ENCODE measurements around the gene FGF12. TPM values are rescaled to one million over a fixed set of nuclear protein-coding genes. Genes with fewer than 3 reads are reported as not detected.

Gene FGF12
- total RNA-seq, 4 donors from 2014 or later = 0.42 to 1.5 (median 0.62) TPM

DNA sequence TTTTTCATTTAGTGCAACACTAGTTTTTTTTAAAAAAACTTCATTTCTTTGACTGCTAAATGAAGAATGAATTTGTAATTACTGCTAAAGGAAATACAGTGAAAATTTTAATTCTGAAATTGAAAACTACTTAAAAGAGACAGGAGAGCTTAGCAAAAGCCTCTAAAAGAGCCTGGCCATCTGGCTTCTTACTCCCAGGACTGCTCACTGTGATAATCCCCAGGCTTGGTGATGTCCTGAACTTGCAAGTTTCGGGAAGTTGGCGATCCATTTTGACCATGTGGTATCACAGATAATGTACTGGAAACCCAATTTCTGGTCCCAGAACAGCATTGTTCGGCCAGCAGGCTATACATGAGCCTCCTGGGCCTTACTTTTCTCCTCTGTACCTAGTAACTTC is 292.1 kb downstream of the FGF12 start:
- no peaks in the 10 kb centered on the region for H3K36me3 ChIP-seq
- H3K4me3 ChIP-seq = no peak overlapping the region
- TF ChIP-seq POLR2A (IDR thresholded peaks at IDR 0.05) = no peak
- TF ChIP-seq, protein P1, sequence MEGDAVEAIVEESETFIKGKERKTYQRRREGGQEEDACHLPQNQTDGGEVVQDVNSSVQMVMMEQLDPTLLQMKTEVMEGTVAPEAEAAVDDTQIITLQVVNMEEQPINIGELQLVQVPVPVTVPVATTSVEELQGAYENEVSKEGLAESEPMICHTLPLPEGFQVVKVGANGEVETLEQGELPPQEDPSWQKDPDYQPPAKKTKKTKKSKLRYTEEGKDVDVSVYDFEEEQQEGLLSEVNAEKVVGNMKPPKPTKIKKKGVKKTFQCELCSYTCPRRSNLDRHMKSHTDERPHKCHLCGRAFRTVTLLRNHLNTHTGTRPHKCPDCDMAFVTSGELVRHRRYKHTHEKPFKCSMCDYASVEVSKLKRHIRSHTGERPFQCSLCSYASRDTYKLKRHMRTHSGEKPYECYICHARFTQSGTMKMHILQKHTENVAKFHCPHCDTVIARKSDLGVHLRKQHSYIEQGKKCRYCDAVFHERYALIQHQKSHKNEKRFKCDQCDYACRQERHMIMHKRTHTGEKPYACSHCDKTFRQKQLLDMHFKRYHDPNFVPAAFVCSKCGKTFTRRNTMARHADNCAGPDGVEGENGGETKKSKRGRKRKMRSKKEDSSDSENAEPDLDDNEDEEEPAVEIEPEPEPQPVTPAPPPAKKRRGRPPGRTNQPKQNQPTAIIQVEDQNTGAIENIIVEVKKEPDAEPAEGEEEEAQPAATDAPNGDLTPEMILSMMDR (IDR thresholded peaks at IDR 0.05) = no peak
- TF ChIP-seq EP300 (IDR thresholded peaks at IDR 0.05) = no peak
- 70 to 74% methylated on average over 3 of the region's 3 CpGs for WGBS, 2 donors
- no peak overlapping the region for H3K27ac ChIP-seq
- H3K9me3 ChIP-seq = no peaks in the 10 kb centered on the region
- no peak for DNase-seq (ENCODE audit: low spot score in 2 of 2)
- no peaks in the 10 kb centered on the region for H3K27me3 ChIP-seq
- H3K4me1 ChIP-seq = no peaks in the 10 kb centered on the region

DNA sequence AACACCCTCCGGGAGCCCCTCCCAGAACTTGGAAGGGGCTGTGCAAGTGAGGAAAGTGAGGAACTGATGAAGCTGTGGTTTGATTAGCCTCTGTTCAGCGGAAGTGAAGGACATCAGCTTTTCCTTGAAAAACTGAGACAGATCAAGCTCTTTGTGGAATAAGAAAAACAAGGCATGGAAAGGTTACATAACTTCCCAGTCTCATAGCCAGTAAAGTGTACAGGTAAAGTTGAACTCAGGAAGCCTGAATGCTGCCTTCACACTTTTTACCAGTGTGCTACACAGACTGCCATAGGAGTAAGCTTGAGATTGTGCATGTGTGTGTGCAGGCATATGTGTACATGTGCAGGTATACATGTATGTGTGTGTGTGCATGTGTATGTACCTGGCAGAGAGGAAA is 293.2 kb downstream of the FGF12 start:
- DNase-seq (ENCODE audit: low spot score in 2 of 2) = no peak
- TF ChIP-seq, protein P1 (IDR thresholded peaks at IDR 0.05) = no peak
- TF ChIP-seq POLR2A (IDR thresholded peaks at IDR 0.05) (no peak), EP300 (IDR thresholded peaks at IDR 0.05) (no peak)
- H3K4me1 ChIP-seq = no peaks in the 10 kb centered on the region
- no peaks in the 10 kb centered on the region for H3K9me3 ChIP-seq
- no peak overlapping the region for H3K4me3 ChIP-seq
- WGBS, 2 donors = 73 to 81% methylated on average over 2 of the region's 2 CpGs
- H3K27ac ChIP-seq = no peak overlapping the region
- no peaks in the 10 kb centered on the region for H3K36me3 ChIP-seq
- H3K27me3 ChIP-seq = no peaks in the 10 kb centered on the region

DNA sequence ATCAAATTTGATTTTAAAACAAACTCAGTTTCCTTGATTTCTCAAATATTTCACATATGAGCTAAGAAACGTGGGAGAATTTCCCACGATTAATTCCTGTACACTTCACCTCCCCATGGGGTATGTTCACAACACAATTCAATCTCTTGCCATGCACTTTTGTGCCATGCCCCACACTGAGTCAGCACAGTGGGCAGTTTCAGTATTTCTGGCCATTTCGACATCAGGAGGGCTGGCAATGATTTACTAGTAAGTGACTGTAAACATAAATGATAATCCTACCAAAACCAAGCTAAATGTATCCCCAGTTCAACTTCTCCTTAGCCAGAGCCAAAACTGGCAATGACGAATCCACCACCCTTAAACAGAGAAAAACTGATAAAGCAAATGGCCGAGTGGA is 293.6 kb downstream of the FGF12 start:
- Histone ChIP-seq H3K4me1 (no peaks in the 10 kb centered on the region), H3K9me3 (no peaks in the 10 kb centered on the region), H3K27ac (no peak overlapping the region), H3K36me3 (no peaks in the 10 kb centered on the region), H3K4me3 (no peak overlapping the region), H3K27me3 (no peaks in the 10 kb centered on the region)
- WGBS, 2 donors = 70 to 71% methylated on average over 5 of the region's 5 CpGs
- no peak for TF ChIP-seq POLR2A (IDR thresholded peaks at IDR 0.05)
- TF ChIP-seq, protein P1 (IDR thresholded peaks at IDR 0.05) = no peak
- no peak for TF ChIP-seq EP300 (IDR thresholded peaks at IDR 0.05)
- no peak for DNase-seq (ENCODE audit: low spot score in 2 of 2)

DNA sequence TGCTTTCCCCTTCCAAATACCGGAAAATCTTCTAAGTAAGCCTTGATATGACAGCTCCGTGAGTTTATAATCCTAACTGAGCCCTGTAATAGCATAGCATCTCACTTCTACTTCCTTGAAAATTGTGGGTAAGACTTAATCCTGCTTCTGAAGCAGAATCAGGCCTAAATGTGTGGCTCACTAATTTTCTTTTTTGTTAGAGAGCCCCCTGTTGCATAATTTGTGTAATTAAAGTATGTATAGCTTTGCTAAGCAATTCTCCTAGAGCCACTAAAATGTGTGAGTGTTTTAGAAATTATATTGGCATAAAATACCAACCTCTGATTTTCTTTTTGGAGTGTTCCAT is 304.4 kb downstream of the FGF12 start:
- Histone ChIP-seq H3K27me3 (no peaks in the 10 kb centered on the region), H3K36me3 (no peaks in the 10 kb centered on the region), H3K4me1 (no peaks in the 10 kb centered on the region), H3K9me3 (no peaks in the 10 kb centered on the region), H3K27ac (no peak overlapping the region), H3K4me3 (no peak overlapping the region)
- TF ChIP-seq POLR2A (IDR thresholded peaks at IDR 0.05) (no peak), EP300 (IDR thresholded peaks at IDR 0.05) (no peak)
- TF ChIP-seq, protein P1 (IDR thresholded peaks at IDR 0.05) = peak in 1 of 5 experiments; percentile 15
- no peak for DNase-seq (ENCODE audit: low spot score in 2 of 2)
- 62 to 76% methylated on average over 2 of the region's 2 CpGs for WGBS, 2 donors

DNA sequence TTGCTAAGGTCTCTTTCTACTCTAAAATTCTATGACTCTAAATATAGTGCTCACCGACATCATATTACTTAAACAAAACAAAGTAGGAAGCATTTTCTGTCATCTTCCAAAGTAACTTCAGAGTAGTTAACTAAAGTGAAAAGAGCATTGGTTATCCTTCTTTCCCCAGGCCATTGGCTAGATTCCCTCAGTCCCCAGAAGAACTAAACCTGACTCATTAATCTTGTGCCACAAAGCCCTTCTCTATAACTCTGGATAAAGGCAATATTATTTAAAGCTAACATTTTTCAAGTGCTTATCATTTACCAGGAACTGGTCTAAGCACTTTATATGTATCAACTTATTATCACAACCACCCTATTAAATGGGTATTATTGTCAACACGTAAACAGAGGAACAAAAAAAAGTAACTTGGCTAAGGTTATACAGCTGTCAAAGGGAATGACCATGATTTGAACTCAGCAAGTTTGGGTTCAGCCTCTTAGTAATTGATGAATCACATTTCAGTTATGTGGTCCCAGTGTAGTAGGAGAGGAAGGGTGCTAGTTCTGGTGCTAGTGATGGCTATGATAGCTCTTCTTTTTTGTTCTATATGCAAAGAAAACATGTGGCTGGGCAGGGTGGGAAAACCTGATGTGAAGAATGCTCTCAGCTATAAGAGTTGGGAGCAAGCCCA is 304.9 kb downstream of the FGF12 start:
- 42 to 48% methylated on average over 2 of the region's 2 CpGs for WGBS, 2 donors
- DNase-seq (ENCODE audit: low spot score in 2 of 2) = no peak
- Histone ChIP-seq H3K36me3 (no peaks in the 10 kb centered on the region), H3K4me1 (no peaks in the 10 kb centered on the region), H3K9me3 (no peaks in the 10 kb centered on the region), H3K4me3 (no peak overlapping the region), H3K27ac (no peak overlapping the region), H3K27me3 (no peaks in the 10 kb centered on the region)
- TF ChIP-seq, protein P1 (IDR thresholded peaks at IDR 0.05) = no peak
- TF ChIP-seq POLR2A (IDR thresholded peaks at IDR 0.05) (no peak), EP300 (IDR thresholded peaks at IDR 0.05) (no peak)

All from tibial nerve (tissue), 4 donors.